Measurements from ENCODE around the gene TMEM185B.

Gene TMEM185B

DNA sequence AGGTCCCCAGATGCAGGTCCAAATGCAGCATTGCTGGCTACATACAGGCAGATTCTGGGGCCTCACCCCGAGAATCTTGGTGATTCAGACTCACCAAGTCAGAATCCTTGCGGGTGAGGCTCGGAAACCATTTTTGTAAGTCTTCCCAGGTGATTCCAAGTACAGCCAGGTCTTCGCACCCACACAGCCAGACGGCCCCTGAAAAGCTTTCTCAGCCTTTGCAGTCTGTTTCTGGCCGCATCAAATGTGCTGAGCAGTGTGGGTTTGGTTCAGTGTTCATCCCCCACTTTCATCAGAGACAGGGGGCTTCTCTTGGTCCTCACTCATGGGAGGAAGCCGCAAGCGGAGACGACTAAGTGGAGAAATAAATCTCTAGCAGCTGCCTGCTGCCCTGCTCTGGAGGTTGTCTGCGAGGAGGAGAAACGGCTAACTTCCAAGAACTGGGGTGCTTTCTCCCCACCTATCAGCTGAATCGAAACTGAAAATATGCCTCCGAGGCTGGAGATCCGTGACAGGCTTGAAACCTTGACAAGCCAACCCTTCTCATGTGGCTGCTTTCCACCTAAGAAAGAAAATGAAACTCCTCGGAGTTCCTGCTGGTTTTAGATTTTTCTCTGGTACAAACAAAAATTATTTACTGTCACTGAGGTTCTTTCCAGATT, 8.9 kb upstream of the TMEM185B start:
- H3K4me3 ChIP-seq, result no peak overlapping the region
- H3K36me3 ChIP-seq (replicated peaks), result no peaks in the 10 kb centered on the region
- no peaks in the 10 kb centered on the region for H3K9me3 ChIP-seq
- no peaks in the 10 kb centered on the region for H3K4me1 ChIP-seq
- no peak for DNase-seq (ENCODE audit: low spot score in 2 of 2)
- in situ Hi-C loops (cut with MboI; ENCODE audit: low sequenced_read_pairs), result no loop called here
- no peaks in the 10 kb centered on the region for H3K27me3 ChIP-seq (ENCODE audit: low read depth)

DNA sequence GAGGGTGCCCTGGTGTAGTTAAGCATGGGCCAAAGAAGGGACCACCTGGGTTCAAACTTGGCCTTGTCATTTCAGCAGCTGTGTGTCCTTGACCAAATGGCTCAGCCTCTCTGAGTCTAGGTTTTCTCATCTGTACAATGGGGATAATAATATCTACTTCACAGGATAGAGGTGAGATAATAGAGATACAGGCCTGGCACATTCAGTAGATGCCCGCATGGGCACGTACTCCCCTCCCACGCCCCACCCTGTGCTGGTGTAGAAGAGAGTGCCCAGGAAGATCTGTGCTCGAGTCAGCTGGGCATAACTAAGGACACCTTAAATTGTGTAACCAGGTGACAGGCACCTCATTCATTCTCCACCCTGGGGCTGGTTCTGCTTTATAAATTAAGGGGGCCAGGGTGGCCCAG, 8.4 kb upstream of the TMEM185B start:
- Histone ChIP-seq H3K36me3 (replicated peaks) (no peaks in the 10 kb centered on the region), H3K9me3 (no peaks in the 10 kb centered on the region), H3K4me3 (no peak overlapping the region), H3K4me1 (no peaks in the 10 kb centered on the region), H3K27me3 (ENCODE audit: low read depth) (no peaks in the 10 kb centered on the region)
- DNase-seq (ENCODE audit: low spot score in 2 of 2), result no peak
- in situ Hi-C loops (cut with MboI; ENCODE audit: low sequenced_read_pairs), result no loop called here

DNA sequence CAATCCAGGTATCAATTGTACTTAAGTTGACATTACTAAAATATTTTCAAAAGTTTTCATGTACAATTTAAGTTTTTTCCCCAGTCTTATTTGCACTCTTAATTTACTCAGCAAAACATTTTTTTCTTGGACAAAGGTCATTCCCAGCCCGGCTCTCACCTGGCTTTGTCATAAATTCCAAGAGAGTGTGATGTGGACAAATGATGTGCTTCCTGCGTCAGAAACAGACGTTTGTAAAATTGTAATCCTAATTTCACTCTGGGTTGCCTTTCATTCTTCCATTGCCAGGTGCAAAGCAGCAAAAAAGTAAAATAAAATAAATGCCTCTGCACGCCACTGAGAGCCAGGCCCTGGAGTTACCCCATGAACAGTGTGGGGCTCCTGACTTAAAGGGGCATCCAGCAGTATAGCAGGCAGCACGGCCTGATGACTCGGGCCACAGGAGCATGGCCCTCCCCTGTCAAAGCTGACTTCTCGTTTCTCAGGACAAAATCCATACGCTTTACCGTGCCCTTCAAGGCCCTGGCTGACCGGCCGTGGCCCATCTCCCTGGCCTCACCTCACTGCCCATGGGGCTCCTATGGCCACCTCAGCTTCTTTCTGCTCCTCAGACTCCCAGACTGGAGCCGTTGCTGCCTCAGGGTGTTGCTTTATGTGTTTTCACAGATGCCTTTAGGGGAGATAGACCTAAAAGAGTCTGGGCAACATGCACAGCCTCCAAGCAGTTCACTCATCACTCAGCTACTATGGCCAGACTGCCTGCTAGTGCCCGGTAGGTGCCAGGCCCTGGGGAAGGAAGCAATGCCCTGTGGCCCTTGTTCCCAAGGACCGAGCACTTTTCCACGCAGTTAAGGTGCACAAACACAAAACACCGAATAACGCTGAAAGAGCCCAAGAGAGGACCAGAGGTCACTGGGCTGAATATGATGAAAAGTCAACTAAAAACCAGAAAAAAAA, 7.6 kb upstream of the TMEM185B start:
- H3K4me1 ChIP-seq, result no peaks in the 10 kb centered on the region
- no peak overlapping the region for H3K4me3 ChIP-seq
- DNase-seq (ENCODE audit: low spot score in 2 of 2), result no peak
- H3K27me3 ChIP-seq (ENCODE audit: low read depth), result no peaks in the 10 kb centered on the region
- no peaks in the 10 kb centered on the region for H3K36me3 ChIP-seq (replicated peaks)
- in situ Hi-C loops (cut with MboI; ENCODE audit: low sequenced_read_pairs), result no loop called here
- no peaks in the 10 kb centered on the region for H3K9me3 ChIP-seq

DNA sequence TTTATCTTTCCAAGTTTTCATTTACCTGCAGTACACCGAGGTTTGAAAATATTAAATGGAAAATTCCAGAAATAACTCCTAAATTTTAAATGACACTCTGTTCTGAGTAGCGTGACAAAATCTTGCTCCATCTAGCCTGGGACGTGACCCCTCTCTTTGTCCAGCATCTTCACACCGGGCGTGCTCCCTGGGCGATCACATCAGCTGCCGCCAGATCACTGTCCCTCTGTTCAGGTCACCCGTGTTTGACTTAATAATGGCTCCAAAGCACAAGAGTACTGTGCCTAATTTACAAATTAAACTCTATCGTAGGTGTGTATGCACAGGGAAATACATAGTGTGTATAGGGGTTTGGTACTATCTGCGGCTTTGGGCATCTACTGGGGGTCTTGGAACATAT, 6.1 kb upstream of the TMEM185B start:
- no peak for DNase-seq (ENCODE audit: low spot score in 2 of 2)
- no peak overlapping the region for H3K4me3 ChIP-seq
- H3K9me3 ChIP-seq, result no peaks in the 10 kb centered on the region
- H3K4me1 ChIP-seq, result no peaks in the 10 kb centered on the region
- in situ Hi-C loops (cut with MboI; ENCODE audit: low sequenced_read_pairs), result no loop called here
- H3K27me3 ChIP-seq (ENCODE audit: low read depth), result no peaks in the 10 kb centered on the region
- H3K36me3 ChIP-seq (replicated peaks), result no peaks in the 10 kb centered on the region

DNA sequence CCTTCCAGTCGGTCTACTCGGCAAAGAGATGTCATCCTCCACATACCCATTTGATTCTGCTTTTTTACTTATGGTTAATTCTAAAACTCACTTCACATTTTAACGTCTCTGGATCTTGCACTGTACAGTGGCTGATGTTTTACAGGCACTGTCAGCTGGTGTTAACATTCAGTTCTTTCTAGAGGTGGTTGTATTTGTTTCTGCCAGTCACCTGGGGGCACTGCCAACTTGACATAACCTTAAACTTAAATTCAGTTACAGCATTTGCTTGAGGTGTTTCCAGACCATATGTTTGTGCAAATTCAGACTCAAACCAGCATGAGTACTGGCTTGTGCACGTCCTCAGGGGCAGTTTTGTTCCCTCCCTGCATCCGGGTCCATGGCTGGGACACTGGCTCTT, 5.3 kb upstream of the TMEM185B start:
- DNase-seq (ENCODE audit: low spot score in 2 of 2), result no peak

DNA sequence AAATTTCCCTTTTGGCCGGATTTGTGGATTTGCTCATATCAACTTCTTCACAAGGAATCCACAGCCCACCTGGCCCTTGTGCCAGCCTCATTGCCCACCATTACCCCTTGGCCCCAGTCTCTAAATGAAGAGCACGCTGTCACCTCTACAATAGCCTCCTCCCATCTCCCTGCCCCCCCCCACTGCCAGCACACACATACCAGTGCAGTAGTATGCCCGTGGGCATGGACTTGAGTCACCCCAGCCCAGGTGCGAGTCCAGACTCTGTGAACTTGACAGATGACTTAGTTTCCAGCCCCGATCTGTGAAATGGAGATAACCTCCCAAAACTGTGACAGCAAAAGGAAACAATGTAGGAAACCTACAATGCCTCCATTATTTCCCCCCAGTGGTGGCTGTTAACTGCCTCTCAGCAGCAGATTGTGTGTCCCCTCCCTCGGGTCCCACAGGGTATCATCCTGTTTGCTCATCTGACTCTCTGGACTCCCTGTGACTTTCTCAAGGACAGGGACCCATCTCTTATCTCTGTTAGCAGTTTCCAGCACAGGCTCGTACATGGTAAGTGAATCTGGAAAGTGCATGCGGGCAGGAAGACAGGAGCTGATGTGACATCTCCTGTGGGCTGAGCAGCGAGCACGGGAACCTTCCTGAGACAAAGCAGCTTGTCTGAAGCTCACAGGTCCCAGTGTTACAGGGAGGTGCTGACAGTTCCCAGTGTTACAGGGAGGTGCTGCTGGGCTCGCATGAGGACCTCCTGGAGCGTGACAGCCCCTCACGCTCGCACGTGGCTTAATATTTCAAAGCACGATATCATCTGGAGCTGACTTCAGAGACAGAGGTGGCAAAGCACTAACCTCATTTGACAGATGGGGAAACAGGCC, 4.2 kb upstream of the TMEM185B start:
- peaks cover 10% of the 10 kb centered on the region for H3K4me1 ChIP-seq
- H3K9me3 ChIP-seq, result 0 out of 2 replicates have a peak, but pooled peaks cover 3% of the 10 kb centered on the region
- no peak for DNase-seq (ENCODE audit: low spot score in 2 of 2)
- in situ Hi-C loops (cut with MboI; ENCODE audit: low sequenced_read_pairs), result no loop called here
- peaks cover 3% of the 10 kb centered on the region for H3K36me3 ChIP-seq (replicated peaks)
- no peak overlapping the region for H3K4me3 ChIP-seq
- no peaks in the 10 kb centered on the region for H3K27me3 ChIP-seq (ENCODE audit: low read depth)

More for the DNA sequence above, 5.3 kb upstream of the TMEM185B start:
- no peaks in the 10 kb centered on the region for H3K27me3 ChIP-seq (ENCODE audit: low read depth)
- H3K9me3 ChIP-seq, result no peaks in the 10 kb centered on the region
- H3K4me3 ChIP-seq, result no peak overlapping the region
- H3K4me1 ChIP-seq, result peaks cover 4% of the 10 kb centered on the region
- H3K36me3 ChIP-seq (replicated peaks), result no peaks in the 10 kb centered on the region
- in situ Hi-C loops (cut with MboI; ENCODE audit: low sequenced_read_pairs), result no loop called here

DNA sequence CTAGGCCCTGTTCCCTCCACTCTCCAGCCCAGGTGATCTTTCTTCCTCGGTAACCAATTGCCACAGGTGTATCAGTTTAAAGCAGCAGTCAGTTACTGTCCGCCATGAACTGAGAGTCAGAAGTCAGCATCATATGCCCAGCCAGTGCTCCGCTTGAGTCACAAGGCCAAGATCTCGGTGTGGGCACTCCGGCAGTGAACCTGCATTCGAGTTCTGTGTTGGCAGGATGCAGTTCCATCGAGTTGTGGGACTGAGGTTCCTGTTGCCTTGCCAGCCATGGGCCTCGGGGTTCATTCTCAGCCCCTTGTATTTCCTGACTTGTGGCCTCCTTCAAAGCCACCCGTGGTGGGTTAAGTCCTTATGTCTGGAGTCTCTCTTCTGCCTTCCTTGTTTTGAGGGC, 3.1 kb upstream of the TMEM185B start:
- Histone ChIP-seq H3K36me3 (replicated peaks) (peaks cover 4% of the 10 kb centered on the region), H3K9me3 (0 out of 2 replicates have a peak, but pooled peaks cover 9% of the 10 kb centered on the region), H3K4me1 (peaks cover 10% of the 10 kb centered on the region), H3K27me3 (ENCODE audit: low read depth) (no peaks in the 10 kb centered on the region), H3K4me3 (no peak overlapping the region)
- in situ Hi-C loops (cut with MboI; ENCODE audit: low sequenced_read_pairs), result no loop called here
- no peak for DNase-seq (ENCODE audit: low spot score in 2 of 2)

DNA sequence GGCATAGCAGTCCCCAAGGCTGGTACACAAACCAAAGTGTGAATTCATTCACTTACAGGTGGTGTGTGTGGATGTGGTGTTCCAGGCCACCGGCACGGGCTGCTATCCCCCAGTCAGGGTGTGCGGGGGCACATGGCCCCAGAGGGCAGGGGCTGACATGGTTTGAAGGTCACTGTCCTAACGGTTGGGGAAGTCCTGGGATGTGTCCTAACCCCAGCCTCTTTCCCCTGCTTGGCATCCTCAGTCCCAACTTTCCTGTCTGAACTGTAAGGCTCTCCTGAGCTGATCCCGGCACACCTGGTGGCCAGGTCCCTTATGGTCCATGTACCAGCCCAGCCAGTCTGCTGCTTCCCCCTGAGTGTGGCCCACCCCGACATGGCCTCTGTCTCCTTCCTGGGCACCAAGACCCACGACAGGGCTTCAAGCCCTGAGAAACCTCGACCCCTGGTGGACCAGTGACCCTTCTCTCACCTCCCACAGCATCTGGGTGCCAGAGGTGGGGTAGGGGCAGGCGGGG, 2.4 kb upstream of the TMEM185B start:
- H3K9me3 ChIP-seq, result 0 out of 2 replicates have a peak, but pooled peaks cover 9% of the 10 kb centered on the region
- in situ Hi-C loops (cut with MboI; ENCODE audit: low sequenced_read_pairs), result no loop called here
- no peak for DNase-seq (ENCODE audit: low spot score in 2 of 2)
- no peaks in the 10 kb centered on the region for H3K27me3 ChIP-seq (ENCODE audit: low read depth)
- H3K36me3 ChIP-seq (replicated peaks), result peaks cover 4% of the 10 kb centered on the region
- H3K4me3 ChIP-seq, result no peak overlapping the region
- H3K4me1 ChIP-seq, result peaks cover 10% of the 10 kb centered on the region

DNA sequence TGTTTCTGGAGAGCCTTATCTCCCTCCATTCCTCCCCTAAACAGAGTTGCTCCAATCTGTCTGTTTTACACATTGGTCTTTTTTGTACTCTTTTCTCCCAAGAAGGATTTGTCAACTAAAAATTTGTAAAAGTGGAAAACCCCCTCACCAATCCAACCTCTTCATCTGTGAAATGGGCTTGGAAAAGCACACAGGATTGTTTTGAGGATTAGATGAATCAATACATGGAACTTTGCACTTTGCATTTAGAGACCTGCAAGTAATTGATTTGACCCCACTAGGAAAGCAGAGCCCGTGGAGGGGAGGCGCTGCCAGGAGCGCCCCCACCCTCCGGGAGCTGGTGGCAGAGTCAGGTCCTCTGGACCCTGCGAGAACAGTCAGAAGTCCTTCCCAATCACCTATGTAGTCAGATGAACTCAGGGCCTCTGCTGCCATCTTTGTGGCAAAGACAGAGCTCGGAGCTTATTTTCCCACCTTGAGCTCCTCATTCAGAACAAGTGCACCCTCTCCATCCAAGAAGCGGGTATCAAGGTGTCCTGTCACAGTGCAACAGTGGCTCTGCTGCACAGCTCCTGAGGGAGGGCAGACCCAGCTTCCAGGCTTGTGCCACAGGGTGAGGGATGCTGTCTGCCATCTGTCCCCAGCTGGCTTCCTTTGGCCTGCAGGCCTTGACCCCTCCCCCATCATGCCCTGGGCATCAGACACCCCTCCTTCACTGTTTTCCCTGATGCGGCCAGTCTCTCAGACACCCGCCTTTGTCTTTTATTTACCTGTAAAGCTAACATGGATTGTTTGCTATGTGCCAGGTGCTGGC, 1.7 kb upstream of the TMEM185B start:
- Histone ChIP-seq H3K36me3 (replicated peaks) (peaks cover 4% of the 10 kb centered on the region), H3K4me1 (peaks cover 10% of the 10 kb centered on the region), H3K27me3 (ENCODE audit: low read depth) (no peaks in the 10 kb centered on the region), H3K4me3 (no peak overlapping the region), H3K9me3 (0 out of 2 replicates have a peak, but pooled peaks cover 9% of the 10 kb centered on the region)
- DNase-seq (ENCODE audit: low spot score in 2 of 2), result no peak
- in situ Hi-C loops (cut with MboI; ENCODE audit: low sequenced_read_pairs), result no loop called here

DNA sequence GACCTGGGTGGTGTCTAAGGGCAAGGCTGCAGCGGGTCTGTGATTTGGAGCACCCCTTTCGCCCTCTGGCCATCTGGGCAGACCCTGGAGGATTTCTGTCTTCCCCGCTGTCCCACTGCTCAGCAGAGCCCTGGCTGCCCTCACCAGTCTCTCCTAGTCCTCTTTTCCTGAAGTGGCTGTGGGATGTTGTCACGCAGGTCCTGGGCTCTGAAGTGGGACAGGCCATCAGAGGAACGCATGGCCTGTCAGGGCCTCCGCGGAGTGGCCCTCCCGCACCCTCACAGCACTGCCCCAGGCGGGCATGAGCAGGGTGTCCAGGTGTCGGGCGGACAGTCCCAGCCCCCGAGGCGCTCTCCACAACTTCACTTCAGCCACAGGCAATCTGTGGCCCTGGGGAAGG, 1.1 kb upstream of the TMEM185B start:
- Histone ChIP-seq H3K4me3 (no peak overlapping the region), H3K9me3 (0 out of 2 replicates have a peak, but pooled peaks cover 9% of the 10 kb centered on the region), H3K36me3 (replicated peaks) (peaks cover 4% of the 10 kb centered on the region), H3K4me1 (peaks cover 10% of the 10 kb centered on the region), H3K27me3 (ENCODE audit: low read depth) (no peaks in the 10 kb centered on the region)
- in situ Hi-C loops (cut with MboI; ENCODE audit: low sequenced_read_pairs), result no loop called here
- no peak for DNase-seq (ENCODE audit: low spot score in 2 of 2)

DNA sequence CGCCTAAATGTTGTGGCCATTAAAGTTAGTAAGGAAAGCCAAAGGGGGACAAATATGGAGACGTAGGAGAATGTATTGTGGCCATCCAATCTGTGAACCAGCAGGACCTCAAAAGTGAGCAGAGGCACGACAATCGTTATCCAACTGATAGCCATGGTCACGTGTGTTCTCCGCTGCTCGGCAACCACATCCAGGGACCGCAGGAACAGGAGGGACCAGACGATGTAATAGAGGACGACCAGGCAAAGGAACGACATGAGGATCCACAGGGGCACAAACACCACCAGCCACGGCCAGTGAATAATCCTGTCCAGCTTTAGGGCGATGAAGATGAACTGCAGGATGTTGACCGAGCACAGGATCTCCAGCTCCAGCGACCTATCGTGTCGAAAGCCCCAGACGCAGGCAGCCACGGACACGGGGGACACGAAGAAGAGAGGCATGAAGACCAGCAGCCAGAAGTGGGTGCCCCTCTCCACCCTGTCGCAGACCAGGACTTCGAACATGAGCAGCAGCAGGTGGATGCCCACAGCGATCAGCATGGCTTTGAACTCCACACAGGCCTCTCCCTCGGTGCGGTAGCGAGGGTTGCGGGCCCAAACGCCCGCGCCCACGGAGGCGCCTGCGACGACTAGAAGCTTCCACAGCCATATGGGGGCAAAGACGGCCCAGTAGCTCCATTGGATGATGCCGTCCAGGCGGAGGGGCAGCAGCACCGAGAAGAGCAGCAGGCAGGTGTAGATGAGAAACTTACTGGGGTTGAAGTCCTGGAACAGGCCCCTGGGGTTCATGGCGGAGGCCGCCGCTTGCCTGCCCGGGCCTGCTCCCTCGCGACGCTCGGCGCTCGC, 790 bp downstream of the TMEM185B start:
- Histone ChIP-seq H3K4me3 (no peak overlapping the region), H3K36me3 (replicated peaks) (peaks cover 4% of the 10 kb centered on the region), H3K4me1 (peaks cover 10% of the 10 kb centered on the region), H3K9me3 (0 out of 2 replicates have a peak, but pooled peaks cover 9% of the 10 kb centered on the region), H3K27me3 (ENCODE audit: low read depth) (no peaks in the 10 kb centered on the region)
- in situ Hi-C loops (cut with MboI; ENCODE audit: low sequenced_read_pairs), result no loop called here
- no peak for DNase-seq (ENCODE audit: low spot score in 2 of 2)

DNA sequence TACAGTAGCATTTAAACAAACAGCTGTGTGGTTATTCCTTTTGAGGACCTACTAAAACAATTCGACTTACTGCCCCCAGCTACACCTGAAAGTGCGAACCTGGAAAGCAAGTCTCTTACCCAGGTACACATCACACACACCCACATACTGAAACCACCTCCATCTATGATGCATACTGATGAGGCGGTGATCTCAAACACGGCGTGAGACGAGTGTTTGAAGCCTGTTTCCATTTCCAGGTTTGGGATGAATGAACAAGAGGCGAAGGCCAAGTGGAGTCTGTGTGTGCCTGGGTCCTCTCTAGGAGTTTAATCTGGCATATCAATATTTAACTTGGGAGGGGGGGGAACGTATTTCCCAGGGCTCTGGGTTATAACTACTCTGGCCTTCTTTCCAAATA, 1.6 kb downstream of the TMEM185B start:
- 0 out of 2 replicates have a peak, but pooled peaks cover 9% of the 10 kb centered on the region for H3K9me3 ChIP-seq
- no peak for DNase-seq (ENCODE audit: low spot score in 2 of 2)
- no peaks in the 10 kb centered on the region for H3K27me3 ChIP-seq (ENCODE audit: low read depth)
- in situ Hi-C loops (cut with MboI; ENCODE audit: low sequenced_read_pairs), result no loop called here
- H3K36me3 ChIP-seq (replicated peaks), result peaks cover 4% of the 10 kb centered on the region
- H3K4me1 ChIP-seq, result peaks cover 10% of the 10 kb centered on the region
- H3K4me3 ChIP-seq, result no peak overlapping the region
